Esophagus squamous epithelium (tissue), 5 donors: ENCODE results near the gene KRT76. TPM values are rescaled to one million over a fixed set of nuclear protein-coding genes. Genes with fewer than 3 reads are reported as not detected.

Source experiments
- DNase-seq: peaks from one replicate; lab custom pipeline; 2025; lab: John Stamatoyannopoulos, UW
- H3K27ac ChIP-seq, 4 donors: fragments of 200-600 bp; sonication (generic); one replicate each; pipeline ENCODE4 v1.5.1; 2016 to 2019; ENCODE audit warnings: mild to moderate bottlenecking in 1 of 4
- H3K27me3 ChIP-seq, 4 donors: fragments of 200-600 bp; sonication (generic); 1 replicate in 3 of 4; 2 replicates in 1 of 4; pipeline versions ENCODE4 v1.5.1 to v1.6.0; 2017 to 2021; ENCODE audit warnings: antibody characterized with exemption in 1 of 4
- H3K36me3 ChIP-seq, 3 donors: fragments of 200-600 bp; sonication (generic); one replicate each; pipeline ENCODE4 v1.5.1; 2016 to 2019
- H3K4me1 ChIP-seq, 3 donors: fragments of 200-600 bp; sonication (generic); one replicate each; pipeline ENCODE4 v1.5.1; 2017 to 2019
- H3K4me3 ChIP-seq, 4 donors: fragments of 200-600 bp; sonication (generic); 1 replicate in 3 of 4; 2 replicates in 1 of 4; pipeline ENCODE4 v1.5.1; 2016 to 2019; ENCODE audit warnings: mild to moderate bottlenecking in 2 of 4, moderate library complexity in 1 of 4
- H3K9me3 ChIP-seq, 3 donors: fragments of 200-600 bp; sonication (generic); one replicate each; pipeline ENCODE4 v1.5.1; 2016 to 2019
- CTCF ChIP-seq, 6 experiments: fragments of 450-650 bp in 4 of 6; fragments of 200-600 bp in 2 of 6; sonication (generic) in 2 of 6; IDR thresholded peaks; one replicate each; pipeline ENCODE4 v1.5.1; 2016 to 2019; ENCODE audit warnings: antibody characterized with exemption in 6 of 6, mild to moderate bottlenecking in 4 of 6, moderate library complexity in 4 of 6
- POLR2A ChIP-seq, 4 donors: fragments of 450-650 bp; IDR thresholded peaks; one replicate each; pipeline ENCODE4 v1.6.1; 2017; ENCODE audit warnings: antibody characterized with exemption in 4 of 4, mild to moderate bottlenecking in 4 of 4, moderate library complexity in 3 of 4
- WGBS, 2 donors: methylation state at CpG; one replicate each; pipeline ENCODE4 v1.1.5; 2018; 5-methylcytosine and 5-hydroxymethylcytosine counted together
- intact Hi-C: fragments of 100-400 bp; cut with DNase I; formaldehyde crosslinking; loops from one replicate; pipeline ENCODE4 v1.15.0; 2022
- total RNA-seq, 4 donors: library from RNA; depleted of rRNA; stranded (reverse); fragments of >200 nt; gene quantifications; one replicate each; pipeline ENCODE4 v1.1.0, GENCODE V29; 2016
- donor health status: DM: yes; HTN: yes; CAD: no.

Gene KRT76
- total RNA-seq, 4 donors from 2014 or later = not detected

GRCh38 chr12:52812749-52813148 is 35.6 kb upstream of the KRT76 start:
- Histone ChIP-seq H3K4me3 (peak overlapping the region in 3 of 4 donors; percentile 30 to 46 (median 44)), H3K27ac (peak overlapping the region in 3 of 4 donors; percentile 75 to 84 (median 75))

GRCh38 chr12:52812073-52812400 is 34.9 kb upstream of the KRT76 start:
- Histone ChIP-seq H3K9me3 (no peaks in the 10 kb centered on the region), H3K27ac (peak overlapping the region in 3 of 4 donors; percentile 75 to 84 (median 75)), H3K36me3 (peaks cover 0 to 43% (median 0%) of the 10 kb centered on the region in 3 donors), H3K27me3 (peaks cover 0 to 2% (median 0%) of the 10 kb centered on the region in 4 donors), H3K4me3 (peak overlapping the region in 3 of 4 donors; percentile 30 to 46 (median 44)), H3K4me1 (peaks cover 0 to 28% (median 0%) of the 10 kb centered on the region in 3 donors)
- DNase-seq = no peak
- TF ChIP-seq POLR2A (IDR thresholded peaks at IDR 0.05) (peak in 1 of 4 donors; percentile 22), CTCF (IDR thresholded peaks at IDR 0.05) (no peak)
- 87 to 93% methylated on average over 3 of the region's 4 CpGs for WGBS, 2 donors
- intact Hi-C loops = no loop called here

More at GRCh38 chr12:52812749-52813148, 35.6 kb upstream of the KRT76 start:
- TF ChIP-seq CTCF (IDR thresholded peaks at IDR 0.05) = no peak
- TF ChIP-seq POLR2A (IDR thresholded peaks at IDR 0.05) = no peak
- WGBS, 2 donors = 29 to 42% methylated on average over 3 of the region's 3 CpGs
- no peak for DNase-seq
- peaks cover 0 to 36% (median 0%) of the 10 kb centered on the region in 3 donors for H3K36me3 ChIP-seq
- H3K27me3 ChIP-seq = peaks cover 0 to 6% (median 0%) of the 10 kb centered on the region in 4 donors
- intact Hi-C loops = no loop called here
- no peaks in the 10 kb centered on the region for H3K9me3 ChIP-seq
- peaks cover 0 to 31% (median 0%) of the 10 kb centered on the region in 3 donors for H3K4me1 ChIP-seq

GRCh38 chr12:52811191-52812072 is 34.3 kb upstream of the KRT76 start:
- Histone ChIP-seq H3K4me3 (peak overlapping the region in 3 of 4 donors; percentile 30 to 46 (median 44)), H3K4me1 (peaks cover 0 to 28% (median 0%) of the 10 kb centered on the region in 3 donors), H3K27me3 (no peaks in the 10 kb centered on the region), H3K36me3 (peaks cover 0 to 46% (median 0%) of the 10 kb centered on the region in 3 donors), H3K27ac (peak overlapping the region in 3 of 4 donors; percentile 75 to 84 (median 75)), H3K9me3 (no peaks in the 10 kb centered on the region)
- intact Hi-C loops = no loop called here
- WGBS, 2 donors = 82 to 86% methylated on average over 6 to 7 of the region's 9 CpGs
- TF ChIP-seq POLR2A (IDR thresholded peaks at IDR 0.05) = no peak
- no peak for TF ChIP-seq CTCF (IDR thresholded peaks at IDR 0.05)
- no peak for DNase-seq

GRCh38 chr12:52810554-52810953 is 33.4 kb upstream of the KRT76 start:
- Histone ChIP-seq H3K4me1 (peaks cover 0 to 28% (median 0%) of the 10 kb centered on the region in 3 donors), H3K36me3 (peaks cover 0 to 46% (median 0%) of the 10 kb centered on the region in 3 donors), H3K27me3 (no peaks in the 10 kb centered on the region), H3K27ac (peak overlapping the region in 2 of 4 donors; percentile 75 to 84), H3K9me3 (no peaks in the 10 kb centered on the region), H3K4me3 (peak overlapping the region in 1 of 4 donors; percentile 44)
- DNase-seq = no peak
- intact Hi-C loops = no loop called here
- 67 to 68% methylated on average over 5 of the region's 5 CpGs for WGBS, 2 donors
- peak in 1 of 4 donors; percentile 28 for TF ChIP-seq POLR2A (IDR thresholded peaks at IDR 0.05)
- TF ChIP-seq CTCF (IDR thresholded peaks at IDR 0.05) = no peak

DNA sequence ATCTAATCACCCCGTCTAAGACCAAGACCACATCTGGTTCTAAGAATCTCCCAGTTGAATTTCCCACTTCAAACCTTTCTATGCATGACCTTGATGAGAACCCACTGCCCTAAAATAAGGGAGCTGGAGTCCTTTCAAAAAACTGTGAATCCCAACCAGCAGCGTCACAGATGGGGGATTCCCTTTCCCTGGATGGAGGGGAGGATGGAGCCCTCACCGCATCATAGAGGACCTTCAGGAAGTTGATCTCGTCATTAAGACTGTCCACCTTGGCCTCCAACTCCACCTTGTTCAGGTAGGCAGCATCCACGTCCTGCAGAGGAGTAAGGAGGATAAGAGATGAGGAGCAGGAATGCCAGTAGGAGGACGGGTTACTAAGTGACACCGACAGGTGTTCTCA is 32.0 kb upstream of the KRT76 start:
- Histone ChIP-seq H3K4me1 (peaks cover 0 to 30% (median 0%) of the 10 kb centered on the region in 3 donors), H3K36me3 (peaks cover 0 to 46% (median 0%) of the 10 kb centered on the region in 3 donors), H3K4me3 (no peak overlapping the region), H3K27me3 (no peaks in the 10 kb centered on the region), H3K27ac (no peak overlapping the region), H3K9me3 (no peaks in the 10 kb centered on the region)
- intact Hi-C loops = no loop called here
- TF ChIP-seq POLR2A (IDR thresholded peaks at IDR 0.05) (no peak), CTCF (IDR thresholded peaks at IDR 0.05) (no peak)
- DNase-seq = no peak
- 78 to 82% methylated on average over 7 of the region's 7 CpGs for WGBS, 2 donors
